ENCODE data around the gene DKK3.

The DKK3 gene

GRCh38 chr11:11978792-11979487 is 29.5 kb downstream of the DKK3 start:
- DNase-seq: no peak
- TF ChIP-seq GATA1 (IDR thresholded peaks at IDR 0.05; ENCODE audit: low read depth, low read length) (no peak), POLR2A (IDR thresholded peaks at IDR 0.05; ENCODE audit: low read length) (no peak)

- DNase-seq: no peak
- TF ChIP-seq POLR2A (IDR thresholded peaks at IDR 0.05; ENCODE audit: low read length): no peak
- no peak for TF ChIP-seq GATA1 (IDR thresholded peaks at IDR 0.05; ENCODE audit: low read depth, low read length)
Observed at GRCh38 chr11:11978098-11978637, 30.3 kb downstream of the DKK3 start.

DNA sequence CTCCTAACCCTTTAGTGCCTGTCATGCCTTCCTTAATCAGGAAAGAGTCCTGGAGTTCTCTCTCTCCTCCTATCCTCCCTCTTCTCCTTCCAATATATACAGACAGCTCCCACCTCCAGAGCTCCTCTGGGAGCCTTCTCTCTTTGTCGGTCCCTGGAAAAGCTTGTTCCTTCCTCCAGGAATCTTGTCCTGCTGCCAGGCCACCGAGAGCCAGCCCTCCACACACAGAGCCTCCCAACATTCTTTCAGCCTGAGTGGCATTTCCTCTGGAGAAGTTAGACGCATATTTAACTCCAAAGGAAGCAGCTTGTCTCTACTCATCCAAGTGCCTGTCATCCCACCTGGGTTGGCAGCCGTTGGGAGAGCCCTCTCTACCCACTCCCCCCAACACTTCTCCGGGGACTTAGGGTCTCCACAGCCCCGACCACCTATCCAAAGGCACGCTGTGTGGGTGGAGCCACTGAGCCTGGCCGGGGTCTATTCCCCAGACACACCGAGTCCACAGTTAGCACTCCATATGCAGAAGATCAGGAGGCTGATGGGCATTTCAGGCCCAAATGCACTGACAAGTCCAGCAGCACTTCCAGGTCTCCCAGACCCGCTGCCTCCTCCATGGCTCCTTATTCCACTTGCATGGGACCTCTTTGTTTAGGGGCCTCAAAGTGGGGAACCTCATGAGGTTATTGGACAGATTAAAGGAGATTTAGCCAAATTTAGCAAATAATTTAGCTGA is 31.1 kb downstream of the DKK3 start:
- no peak for TF ChIP-seq POLR2A (IDR thresholded peaks at IDR 0.05; ENCODE audit: low read length)
- TF ChIP-seq GATA1 (IDR thresholded peaks at IDR 0.05; ENCODE audit: low read depth, low read length): no peak
- no peak for DNase-seq

DNA sequence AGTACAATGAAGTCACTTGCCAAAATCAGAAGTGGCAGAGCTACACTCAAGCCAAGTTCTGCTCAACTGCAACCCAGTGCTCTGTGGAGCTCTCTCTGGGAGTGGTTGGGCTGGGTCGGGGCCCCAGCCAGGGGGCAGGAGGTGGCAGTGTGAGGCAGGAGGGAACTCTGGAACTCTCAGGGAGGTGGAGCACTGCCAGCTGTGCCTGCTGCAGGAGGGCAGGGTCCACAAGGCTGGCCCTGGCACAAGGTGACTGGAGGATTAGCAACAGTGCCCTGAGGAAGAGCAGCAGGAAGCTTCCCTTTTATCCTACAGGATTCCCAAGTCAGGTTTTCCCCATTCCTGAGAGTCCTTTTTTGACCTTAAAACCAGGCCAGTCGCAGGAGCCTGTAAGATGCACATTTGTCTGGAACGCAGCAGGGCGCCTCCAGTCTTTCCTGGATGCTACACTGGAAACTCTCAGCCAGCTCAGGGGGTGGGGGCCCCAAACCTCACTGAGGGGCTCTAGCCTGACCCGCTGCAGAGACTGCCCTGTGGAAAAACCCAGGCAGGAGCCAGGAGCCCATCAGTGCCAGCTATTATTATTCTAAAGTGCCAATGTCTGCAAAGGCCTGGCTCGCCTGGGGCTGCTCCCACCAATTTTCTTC is 31.8 kb downstream of the DKK3 start:
- no peak for TF ChIP-seq GATA1 (IDR thresholded peaks at IDR 0.05; ENCODE audit: low read depth, low read length)
- no peak for TF ChIP-seq POLR2A (IDR thresholded peaks at IDR 0.05; ENCODE audit: low read length)
- no peak for DNase-seq

DNA sequence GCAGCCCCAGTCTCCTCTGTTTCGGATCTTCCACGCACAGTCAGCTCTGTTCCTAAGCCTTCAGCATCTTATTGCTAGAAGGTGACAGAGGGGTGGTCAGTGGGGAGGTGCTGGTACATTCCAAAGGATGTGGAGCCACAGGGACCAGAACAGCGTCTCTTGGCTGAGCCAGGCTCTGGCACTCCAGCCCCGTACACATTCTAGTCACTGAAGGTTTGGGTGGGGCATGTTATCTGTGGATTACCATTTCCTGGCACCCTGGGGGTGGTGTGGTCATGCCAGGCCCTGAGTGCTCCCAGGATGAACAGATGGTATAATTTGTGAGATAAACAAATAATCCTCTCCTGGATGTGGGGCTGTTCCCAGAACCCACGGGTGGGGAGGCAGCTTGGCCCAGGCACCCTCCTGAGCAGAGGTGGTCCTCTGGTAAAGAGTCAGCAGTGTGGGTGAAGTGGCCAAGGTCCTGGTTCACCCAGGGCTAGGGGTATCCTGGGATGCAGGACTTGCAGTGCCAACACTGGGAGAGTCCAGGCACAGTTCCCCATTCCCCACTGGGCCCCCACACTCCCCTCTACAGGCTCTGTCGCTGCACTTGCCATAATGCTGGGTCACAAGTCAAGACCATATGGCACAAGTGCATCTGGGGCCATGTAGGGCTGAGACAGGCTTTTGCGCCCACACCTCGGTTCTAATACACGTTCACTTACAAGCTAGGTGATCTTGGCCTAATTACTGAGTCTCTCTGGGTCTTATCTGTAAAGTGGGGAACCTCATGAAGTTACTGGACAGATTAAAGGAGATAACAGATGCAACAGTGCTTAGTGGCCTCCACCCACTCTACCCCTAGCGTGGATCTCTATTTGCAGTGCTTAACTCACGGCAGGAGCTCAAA is 33.0 kb downstream of the DKK3 start:
- DNase-seq: peak in 1 of 2 experiments; percentile 12
- TF ChIP-seq POLR2A (IDR thresholded peaks at IDR 0.05; ENCODE audit: low read length) (no peak), GATA1 (IDR thresholded peaks at IDR 0.05; ENCODE audit: low read depth, low read length) (no peak)

DNA sequence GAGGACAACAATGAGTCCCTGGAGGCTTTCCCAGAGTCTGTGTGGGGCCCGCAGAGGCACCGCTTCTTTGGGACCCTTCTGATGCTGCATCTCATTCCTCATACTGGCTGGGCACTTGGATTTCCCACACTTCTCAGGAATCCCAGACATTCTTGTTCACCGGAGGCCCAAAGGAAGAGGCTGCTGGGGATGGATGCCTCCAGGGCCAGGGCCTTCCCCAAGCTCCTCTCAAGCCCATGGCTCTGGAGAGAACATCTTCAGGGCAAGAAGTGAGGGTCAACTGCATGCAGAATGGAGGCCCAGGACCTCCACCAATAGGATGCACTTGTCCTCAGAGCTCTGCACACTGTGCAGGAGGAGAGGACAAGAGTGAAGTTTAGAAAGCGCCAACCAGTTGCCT is 34.6 kb downstream of the DKK3 start:
- no peak for TF ChIP-seq GATA1 (IDR thresholded peaks at IDR 0.05; ENCODE audit: low read depth, low read length)
- no peak for TF ChIP-seq POLR2A (IDR thresholded peaks at IDR 0.05; ENCODE audit: low read length)
- no peak for DNase-seq

- DNase-seq: no peak
- TF ChIP-seq POLR2A (IDR thresholded peaks at IDR 0.05; ENCODE audit: low read length) (no peak), GATA1 (IDR thresholded peaks at IDR 0.05; ENCODE audit: low read depth, low read length) (no peak)
Observed at GRCh38 chr11:11973361-11973800, 35.0 kb downstream of the DKK3 start.

DNA sequence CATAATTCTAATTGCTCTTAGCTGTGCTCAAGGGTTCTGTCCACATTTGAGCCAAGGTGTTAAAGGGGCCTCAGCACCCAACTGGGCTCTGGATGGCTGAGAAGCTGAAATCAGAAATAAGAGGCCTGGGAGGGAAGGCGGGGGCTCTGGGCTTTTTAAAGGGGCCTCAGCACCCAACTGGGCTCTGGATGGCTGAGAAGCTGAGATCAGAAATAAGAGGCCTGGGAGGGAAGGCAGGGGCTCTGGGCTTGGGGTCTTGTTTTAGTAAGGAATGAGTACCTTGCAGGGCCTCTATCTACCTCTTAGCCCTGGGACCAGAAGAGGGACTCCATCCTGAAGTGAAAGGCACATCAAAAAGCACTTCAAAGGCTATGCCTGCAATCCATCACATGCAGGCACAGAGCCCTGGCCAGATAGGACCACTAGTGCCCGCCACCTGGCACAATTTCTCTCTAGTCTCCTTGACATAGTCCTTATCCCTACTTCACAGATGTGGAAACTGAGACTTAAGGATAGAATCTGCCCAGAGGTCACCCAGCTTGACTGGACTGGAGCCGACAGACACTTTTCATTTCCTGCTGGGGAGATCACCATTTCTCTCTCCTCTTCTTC is 35.6 kb downstream of the DKK3 start:
- DNase-seq: no peak

GRCh38 chr11:11971906-11972547 is 36.4 kb downstream of the DKK3 start:
- no peak for TF ChIP-seq POLR2A (IDR thresholded peaks at IDR 0.05; ENCODE audit: low read length)
- TF ChIP-seq GATA1 (IDR thresholded peaks at IDR 0.05; ENCODE audit: low read depth, low read length): no peak
- DNase-seq: no peak

More for the DNA sequence above, 35.6 kb downstream of the DKK3 start:
- no peak for TF ChIP-seq POLR2A (IDR thresholded peaks at IDR 0.05; ENCODE audit: low read length)
- TF ChIP-seq GATA1 (IDR thresholded peaks at IDR 0.05; ENCODE audit: low read depth, low read length): no peak

DNA sequence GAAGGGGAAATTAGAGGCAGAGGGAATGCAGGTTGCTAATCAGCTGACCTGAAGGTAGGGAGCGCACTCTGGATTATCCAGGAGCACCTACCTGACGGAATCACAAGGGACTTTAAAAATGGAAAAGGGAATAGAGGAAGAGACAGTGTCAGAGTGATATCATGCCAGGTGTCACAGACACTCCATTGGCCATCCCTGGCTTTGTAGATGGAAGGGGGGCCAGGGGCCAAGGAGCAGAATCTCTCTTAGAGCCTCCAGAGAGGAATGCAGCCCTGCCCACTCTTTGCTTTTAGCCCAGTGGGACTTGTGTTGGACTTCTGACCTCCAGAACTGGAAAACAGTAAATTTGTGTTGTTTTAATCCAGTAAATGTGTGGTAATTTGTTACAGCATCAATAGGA is 37.9 kb downstream of the DKK3 start:
- TF ChIP-seq GATA1 (IDR thresholded peaks at IDR 0.05; ENCODE audit: low read depth, low read length) (no peak), POLR2A (IDR thresholded peaks at IDR 0.05; ENCODE audit: low read length) (no peak)
- DNase-seq: no peak

GRCh38 chr11:11969380-11970215 is 38.8 kb downstream of the DKK3 start:
- DNase-seq: no peak
- TF ChIP-seq POLR2A (IDR thresholded peaks at IDR 0.05; ENCODE audit: low read length): no peak
- TF ChIP-seq GATA1 (IDR thresholded peaks at IDR 0.05; ENCODE audit: low read depth, low read length): no peak
